Measurements from ENCODE around the gene TMEM167B. TPM values are rescaled to one million over a fixed set of nuclear protein-coding genes. Genes with fewer than 3 reads are reported as not detected.

Gene TMEM167B
- total and polyA plus RNA-seq, 2 of the 8 experiments (the other 6 are each of a cell fraction or from before 2014, with no cell fraction given), result 3.6 to 14.8 TPM

GRCh38 chr1:109131800-109132199 lies 41.2 kb downstream of the TMEM167B start (continued):
- no peak for TF ChIP-seq CHD7 (IDR thresholded peaks at IDR 0.05; ENCODE audit: insufficient replicate concordance, low read length)
- TF ChIP-seq RFX5 (IDR thresholded peaks at IDR 0.05; ENCODE audit: borderline replicate concordance, low read depth, low read length), result no peak
- TF ChIP-seq YY1 (IDR thresholded peaks at IDR 0.05; ENCODE audit: low read depth, low read length), result no peak
- no peak for TF ChIP-seq EZH2 (IDR thresholded peaks at IDR 0.05; ENCODE audit: low read depth, low read length, severe bottlenecking)

All from H1 (cell line).